HUES64 (cell line): ENCODE data around the gene MALAT1. TPM values are rescaled to one million over a fixed set of nuclear protein-coding genes. Genes with fewer than 3 reads are reported as not detected.
"Not testable (repeated sequence)": the region's sequence is repeated elsewhere in the genome, so short reads cannot be mapped to it uniquely, and the experiment has no call there.

Experiments
- H3K27ac ChIP-seq: 2 replicates; pipeline ENCODE4 v1.7.0; 2013; ENCODE audit warnings: low read depth, low read length, inconsistent platforms
- H3K27me3 ChIP-seq: 2 replicates; pipeline ENCODE4 v1.6.1; 2013; ENCODE audit warnings: mild to moderate bottlenecking, low read length; ENCODE audit not compliant: insufficient read depth
- H3K36me3 ChIP-seq: 2 replicates; pipeline ENCODE4 v1.6.1; 2013; ENCODE audit warnings: mild to moderate bottlenecking, low read length; ENCODE audit not compliant: insufficient read depth
- H3K4me1 ChIP-seq: 2 replicates; pipeline ENCODE4 v1.6.1; 2013; ENCODE audit warnings: mild to moderate bottlenecking, low read length, moderate library complexity; ENCODE audit not compliant: insufficient read depth
- H3K4me3 ChIP-seq: 2 replicates; pipeline ENCODE4 v1.5.1; 2013; ENCODE audit warnings: mild to moderate bottlenecking, low read length, moderate library complexity
- H3K9ac ChIP-seq: 2 replicates; pipeline ENCODE4 v1.6.1; 2013; ENCODE audit warnings: mild to moderate bottlenecking, low read depth, low read length
- H3K9me3 ChIP-seq: 2 replicates; pipeline ENCODE4 v1.6.1; 2013; ENCODE audit warnings: low read depth, low read length; ENCODE audit not compliant: insufficient read depth
- WGBS: fragments of 150-250, 120-280 bp; methylation state at CpG from one replicate; pipeline ENCODE4 v1.1.7; 2013; ENCODE audit warnings: missing lambda C conversion rate; 5-methylcytosine and 5-hydroxymethylcytosine counted together
- polyA plus RNA-seq, 2 experiments: library from polyadenylated mRNA; stranded (reverse); fragments of 50-300 nt; gene quantifications; one replicate each; pipeline ENCODE4 v1.2.3, GENCODE V29; 2013

The MALAT1 gene
- polyA plus RNA-seq (2013, experiment 1 of 2), result 392 TPM
- 461 TPM for polyA plus RNA-seq (2013, experiment 2 of 2)

DNA sequence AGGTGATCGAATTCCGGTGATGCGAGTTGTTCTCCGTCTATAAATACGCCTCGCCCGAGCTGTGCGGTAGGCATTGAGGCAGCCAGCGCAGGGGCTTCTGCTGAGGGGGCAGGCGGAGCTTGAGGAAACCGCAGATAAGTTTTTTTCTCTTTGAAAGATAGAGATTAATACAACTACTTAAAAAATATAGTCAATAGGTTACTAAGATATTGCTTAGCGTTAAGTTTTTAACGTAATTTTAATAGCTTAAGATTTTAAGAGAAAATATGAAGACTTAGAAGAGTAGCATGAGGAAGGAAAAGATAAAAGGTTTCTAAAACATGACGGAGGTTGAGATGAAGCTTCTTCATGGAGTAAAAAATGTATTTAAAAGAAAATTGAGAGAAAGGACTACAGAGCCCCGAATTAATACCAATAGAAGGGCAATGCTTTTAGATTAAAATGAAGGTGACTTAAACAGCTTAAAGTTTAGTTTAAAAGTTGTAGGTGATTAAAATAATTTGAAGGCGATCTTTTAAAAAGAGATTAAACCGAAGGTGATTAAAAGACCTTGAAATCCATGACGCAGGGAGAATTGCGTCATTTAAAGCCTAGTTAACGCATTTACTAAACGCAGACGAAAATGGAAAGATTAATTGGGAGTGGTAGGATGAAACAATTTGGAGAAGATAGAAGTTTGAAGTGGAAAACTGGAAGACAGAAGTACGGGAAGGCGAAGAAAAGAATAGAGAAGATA is at the start of gene MALAT1:
Gene MALAT1, plus strand, starts transcription at position 69 of the 736 bp plus-strand sequence.
- peak within 1 kb of the TSS; percentile 96 for H3K4me3 ChIP-seq
- peak within 1 kb of the TSS; percentile 99 for H3K27ac ChIP-seq
- no peaks in the 10 kb centered on the region for H3K27me3 ChIP-seq
- WGBS, result under 1% methylated on average over 22 of the region's 24 CpGs
- H3K36me3 ChIP-seq, result peaks cover 45% of the 10 kb centered on the region
- H3K9ac ChIP-seq, result peak within 1 kb of the TSS; percentile 100
- H3K9me3 ChIP-seq, result no peaks in the 10 kb centered on the region
- peaks cover 17% of the 10 kb centered on the region for H3K4me1 ChIP-seq

GRCh38 chr11:65451301-65451700 is 47.5 kb upstream of the MALAT1 start:
- not testable (repeated sequence) for H3K9me3 ChIP-seq, H3K27ac ChIP-seq, H3K4me3 ChIP-seq, H3K9ac ChIP-seq, H3K36me3 ChIP-seq, H3K4me1 ChIP-seq
- H3K27me3 ChIP-seq, result peaks cover 20% of the 10 kb centered on the region
- WGBS, result 91% methylated on average over 10 of the region's 30 CpGs

- not testable (repeated sequence) for H3K4me1 ChIP-seq, H3K9ac ChIP-seq, H3K36me3 ChIP-seq, H3K4me3 ChIP-seq, H3K9me3 ChIP-seq, H3K27ac ChIP-seq
- 91% methylated on average over 1 of the region's 3 CpGs for WGBS
- H3K27me3 ChIP-seq, result peaks cover 29% of the 10 kb centered on the region
These were observed 46.6 kb upstream of the MALAT1 start for GRCh38 chr11:65452259-65452658.

DNA sequence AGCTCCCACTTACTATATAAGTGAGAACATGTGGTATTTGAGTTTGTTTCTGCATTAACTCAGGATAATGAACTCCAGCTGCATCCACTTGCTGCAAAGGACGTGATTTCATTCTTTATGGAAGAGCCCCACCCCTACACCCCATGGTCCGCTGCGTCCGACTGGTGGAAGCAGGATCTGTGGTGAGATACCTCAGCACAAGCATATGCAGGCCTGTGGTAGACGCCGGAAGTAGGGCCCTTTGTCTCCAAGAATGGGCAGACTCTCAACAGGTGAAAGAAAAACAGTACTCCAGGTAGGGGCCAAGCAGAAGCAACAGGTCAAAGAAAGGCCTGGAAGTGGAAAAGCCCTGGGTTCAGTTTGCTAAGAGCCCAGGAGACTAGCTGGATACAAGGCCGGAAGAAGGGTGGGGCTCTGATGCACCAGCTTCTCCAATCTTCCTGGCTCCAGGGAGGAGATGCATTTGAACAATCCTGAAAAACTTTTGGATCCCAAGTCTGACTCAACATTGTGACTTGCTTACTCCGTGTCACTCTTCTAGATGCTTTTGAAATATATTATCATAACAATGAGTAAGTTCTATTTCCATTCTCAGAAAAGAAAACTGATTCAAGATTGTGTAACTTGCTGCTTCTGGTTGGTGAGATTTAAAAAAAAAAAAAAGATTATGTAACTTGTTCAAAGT is 45.9 kb upstream of the MALAT1 start:
- Histone ChIP-seq H3K27ac (no peak overlapping the region), H3K9me3 (no peaks in the 10 kb centered on the region), H3K4me3 (no peak overlapping the region), H3K27me3 (peaks cover 36% of the 10 kb centered on the region), H3K9ac (no peak overlapping the region), H3K4me1 (0 out of 2 replicates have a peak, but pooled peaks cover 4% of the 10 kb centered on the region), H3K36me3 (no peaks in the 10 kb centered on the region)
- WGBS, result 88% methylated on average over 7 of the region's 8 CpGs

DNA sequence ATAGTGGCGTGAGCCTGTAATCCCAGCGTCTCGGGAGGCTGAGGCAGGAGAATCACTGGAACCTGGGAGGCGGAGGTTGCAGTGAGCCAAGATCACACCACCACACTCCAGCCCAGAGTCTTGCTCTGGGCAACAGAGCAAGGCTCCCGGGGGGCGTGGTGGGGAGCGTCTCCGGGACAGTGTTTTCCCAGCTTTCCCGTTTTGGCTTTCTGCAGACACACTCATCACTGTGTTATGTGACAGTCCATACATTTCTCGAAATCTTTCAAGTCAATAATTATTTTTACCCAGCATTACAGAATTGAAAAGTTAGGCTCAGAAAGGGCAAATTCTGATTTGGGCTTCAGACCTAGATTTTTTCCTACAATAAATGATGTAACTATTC is 44.5 kb upstream of the MALAT1 start:
- H3K9me3 ChIP-seq, result no peaks in the 10 kb centered on the region
- H3K4me1 ChIP-seq, result 0 out of 2 replicates have a peak, but pooled peaks cover 1% of the 10 kb centered on the region
- WGBS, result 92% methylated on average over 10 of the region's 10 CpGs
- no peak overlapping the region for H3K27ac ChIP-seq
- H3K36me3 ChIP-seq, result no peaks in the 10 kb centered on the region
- peaks cover 50% of the 10 kb centered on the region for H3K27me3 ChIP-seq
- peak overlapping the region; percentile 47; the same call in 1 of the 2 replicates for H3K4me3 ChIP-seq
- H3K9ac ChIP-seq, result no peak overlapping the region

- H3K9ac ChIP-seq, result no peak overlapping the region
- 0 out of 2 replicates have a peak, but pooled peaks cover 2% of the 10 kb centered on the region for H3K4me1 ChIP-seq
- H3K27ac ChIP-seq, result no peak overlapping the region
- 93% methylated on average over 47 of the region's 47 CpGs for WGBS
- peaks cover 55% of the 10 kb centered on the region for H3K27me3 ChIP-seq
- H3K9me3 ChIP-seq, result no peaks in the 10 kb centered on the region
- H3K36me3 ChIP-seq, result no peaks in the 10 kb centered on the region
- peak overlapping the region; percentile 47 for H3K4me3 ChIP-seq
These were observed 44.0 kb upstream of the MALAT1 start for GRCh38 chr11:65454696-65455456.

GRCh38 chr11:65456418-65456817 is 42.4 kb upstream of the MALAT1 start:
- H3K9me3 ChIP-seq, result no peaks in the 10 kb centered on the region
- no peak overlapping the region for H3K27ac ChIP-seq
- H3K9ac ChIP-seq, result no peak overlapping the region
- 97% methylated on average over 3 of the region's 3 CpGs for WGBS
- no peak overlapping the region for H3K4me3 ChIP-seq
- H3K36me3 ChIP-seq, result no peaks in the 10 kb centered on the region
- H3K4me1 ChIP-seq, result 0 out of 2 replicates have a peak, but pooled peaks cover 2% of the 10 kb centered on the region
- H3K27me3 ChIP-seq, result peaks cover 71% of the 10 kb centered on the region

- Histone ChIP-seq H3K36me3 (no peaks in the 10 kb centered on the region), H3K4me1 (0 out of 2 replicates have a peak, but pooled peaks cover 2% of the 10 kb centered on the region), H3K27ac (no peak overlapping the region), H3K9me3 (no peaks in the 10 kb centered on the region), H3K27me3 (peaks cover 90% of the 10 kb centered on the region), H3K4me3 (no peak overlapping the region), H3K9ac (no peak overlapping the region)
- 4% methylated on average over 7 of the region's 7 CpGs for WGBS
These were observed 39.3 kb upstream of the MALAT1 start for GRCh38 chr11:65459552-65459951.

GRCh38 chr11:65465471-65465870 is 33.4 kb upstream of the MALAT1 start:
- not testable (repeated sequence) for H3K9me3 ChIP-seq, H3K36me3 ChIP-seq, H3K4me3 ChIP-seq, H3K4me1 ChIP-seq, H3K9ac ChIP-seq, H3K27ac ChIP-seq
- H3K27me3 ChIP-seq, result peaks cover 47% of the 10 kb centered on the region
- WGBS, result 94% methylated on average over 18 of the region's 18 CpGs

- peaks cover 29% of the 10 kb centered on the region for H3K27me3 ChIP-seq
- 94% methylated on average over 5 of the region's 6 CpGs for WGBS
- not testable (repeated sequence) for H3K9ac ChIP-seq, H3K4me1 ChIP-seq, H3K36me3 ChIP-seq, H3K4me3 ChIP-seq, H3K9me3 ChIP-seq, H3K27ac ChIP-seq
These were observed 31.5 kb upstream of the MALAT1 start for GRCh38 chr11:65467306-65467705.

DNA sequence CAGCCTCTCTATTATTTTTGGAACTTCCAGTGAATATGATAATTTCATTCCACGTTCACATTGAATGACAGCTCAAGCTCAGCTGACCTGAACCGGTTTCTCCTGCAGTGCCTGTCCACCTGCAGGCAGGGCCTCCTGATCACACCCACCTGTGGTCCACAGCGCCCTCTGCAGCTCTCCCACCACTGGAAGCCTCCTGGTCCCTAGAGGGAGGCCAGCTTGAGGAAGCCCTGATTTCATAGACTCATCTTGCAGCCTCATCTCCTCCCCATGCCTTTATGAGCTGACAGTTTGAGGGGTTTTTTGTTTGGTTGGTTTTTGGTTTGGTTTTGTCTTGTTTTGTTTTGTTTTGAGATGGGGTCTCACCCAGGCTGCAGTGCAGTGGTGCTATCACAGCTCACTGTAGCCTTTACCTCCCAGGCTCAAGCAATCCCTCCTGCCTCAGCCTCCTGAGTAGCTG is 29.9 kb upstream of the MALAT1 start:
- Histone ChIP-seq H3K4me1 (no peaks in the 10 kb centered on the region), H3K27ac (no peak overlapping the region), H3K27me3 (peaks cover 20% of the 10 kb centered on the region), H3K36me3 (no peaks in the 10 kb centered on the region), H3K9ac (no peak overlapping the region), H3K4me3 (no peak overlapping the region), H3K9me3 (no peaks in the 10 kb centered on the region)
- WGBS, result 12% methylated on average over 3 of the region's 3 CpGs
